ENCODE measurements around the gene RPS6KA3. TPM values are rescaled to one million over a fixed set of nuclear protein-coding genes. Genes with fewer than 3 reads are reported as not detected.
"Not testable (repeated sequence)": the region's sequence is repeated elsewhere in the genome, so short reads cannot be mapped to it uniquely, and the experiment has no call there.

RPS6KA3 gene
- total RNA-seq, 1 experiment from 2014 or later = 35.0 TPM

GRCh38 chrX:20173856-20174255, 92.9 kb downstream of the RPS6KA3 start:
- no peak for DNase-seq
- Histone ChIP-seq H3K9ac (ENCODE audit: low read length) (no peak overlapping the region), H3K4me2 (ENCODE audit: low read depth, low read length, poor library complexity, severe bottlenecking) (no peak overlapping the region), H2AFZ (ENCODE audit: low read length) (no peak overlapping the region), H4K20me1 (ENCODE audit: insufficient read depth, low read depth, low read length) (no peaks in the 10 kb centered on the region), H3K4me3 (ENCODE audit: low read length) (no peak overlapping the region), H3K36me3 (ENCODE audit: insufficient read depth, low read length) (peaks cover 7% of the 10 kb centered on the region; the same call in 1 of the 2 replicates), H3K27me3 (ENCODE audit: low read length) (no peaks in the 10 kb centered on the region), H3K79me2 (ENCODE audit: low read length) (no peaks in the 10 kb centered on the region), H3K4me1 (ENCODE audit: low read length) (no peaks in the 10 kb centered on the region), H3K9me3 (ENCODE audit: low read length) (no peaks in the 10 kb centered on the region), H3K9me2 (replicated peaks; ENCODE audit: insufficient read depth, low read length) (no peaks in the 10 kb centered on the region), H3K27ac (ENCODE audit: low read length) (no peak overlapping the region)

GRCh38 chrX:20173313-20173712, 93.4 kb downstream of the RPS6KA3 start:
- no peaks in the 10 kb centered on the region for H3K9me2 ChIP-seq (replicated peaks; ENCODE audit: insufficient read depth, low read length)
- H3K4me1 ChIP-seq (ENCODE audit: low read length) = no peaks in the 10 kb centered on the region
- H2AFZ ChIP-seq (ENCODE audit: low read length) = no peak overlapping the region
- no peaks in the 10 kb centered on the region for H4K20me1 ChIP-seq (ENCODE audit: insufficient read depth, low read depth, low read length)
- H3K36me3 ChIP-seq (ENCODE audit: insufficient read depth, low read length) = peaks cover 7% of the 10 kb centered on the region; the same call in 1 of the 2 replicates
- no peaks in the 10 kb centered on the region for H3K27me3 ChIP-seq (ENCODE audit: low read length)
- no peaks in the 10 kb centered on the region for H3K9me3 ChIP-seq (ENCODE audit: low read length)
- H3K4me2 ChIP-seq (ENCODE audit: low read depth, low read length, poor library complexity, severe bottlenecking) = no peak overlapping the region
- no peak overlapping the region for H3K4me3 ChIP-seq (ENCODE audit: low read length)
- no peak for DNase-seq
- no peak overlapping the region for H3K9ac ChIP-seq (ENCODE audit: low read length)
- no peaks in the 10 kb centered on the region for H3K79me2 ChIP-seq (ENCODE audit: low read length)
- H3K27ac ChIP-seq (ENCODE audit: low read length) = no peak overlapping the region

GRCh38 chrX:20171887-20172286, 94.8 kb downstream of the RPS6KA3 start:
- no peak overlapping the region for H3K9ac ChIP-seq (ENCODE audit: low read length)
- no peaks in the 10 kb centered on the region for H3K9me2 ChIP-seq (replicated peaks; ENCODE audit: insufficient read depth, low read length)
- DNase-seq = no peak
- no peaks in the 10 kb centered on the region for H3K9me3 ChIP-seq (ENCODE audit: low read length)
- no peaks in the 10 kb centered on the region for H3K79me2 ChIP-seq (ENCODE audit: low read length)
- H4K20me1 ChIP-seq (ENCODE audit: insufficient read depth, low read depth, low read length) = no peaks in the 10 kb centered on the region
- H2AFZ ChIP-seq (ENCODE audit: low read length) = no peak overlapping the region
- no peaks in the 10 kb centered on the region for H3K27me3 ChIP-seq (ENCODE audit: low read length)
- no peak overlapping the region for H3K4me3 ChIP-seq (ENCODE audit: low read length)
- H3K36me3 ChIP-seq (ENCODE audit: insufficient read depth, low read length) = no peaks in the 10 kb centered on the region; the same call in 1 of the 2 replicates
- H3K27ac ChIP-seq (ENCODE audit: low read length) = no peak overlapping the region
- no peak overlapping the region for H3K4me2 ChIP-seq (ENCODE audit: low read depth, low read length, poor library complexity, severe bottlenecking)
- no peaks in the 10 kb centered on the region for H3K4me1 ChIP-seq (ENCODE audit: low read length)

- not testable (repeated sequence) for H3K9me2 ChIP-seq (replicated peaks; ENCODE audit: insufficient read depth, low read length); H3K4me2 ChIP-seq (ENCODE audit: low read depth, low read length, poor library complexity, severe bottlenecking); H3K27ac ChIP-seq (ENCODE audit: low read length); H3K79me2 ChIP-seq (ENCODE audit: low read length); H2AFZ ChIP-seq (ENCODE audit: low read length); H3K9me3 ChIP-seq (ENCODE audit: low read length); H3K27me3 ChIP-seq (ENCODE audit: low read length); H3K4me1 ChIP-seq (ENCODE audit: low read length); H4K20me1 ChIP-seq (ENCODE audit: insufficient read depth, low read depth, low read length); H3K4me3 ChIP-seq (ENCODE audit: low read length); H3K9ac ChIP-seq (ENCODE audit: low read length); DNase-seq; H3K36me3 ChIP-seq (ENCODE audit: insufficient read depth, low read length)
Measured at GRCh38 chrX:20162516-20162915, 104.2 kb downstream of the RPS6KA3 start.

- Histone ChIP-seq H3K4me3 (ENCODE audit: low read length) (no peak overlapping the region), H3K9ac (ENCODE audit: low read length) (no peak overlapping the region), H3K9me3 (ENCODE audit: low read length) (no peaks in the 10 kb centered on the region), H3K36me3 (ENCODE audit: insufficient read depth, low read length) (peaks cover 12% of the 10 kb centered on the region; the same call in 1 of the 2 replicates), H3K79me2 (ENCODE audit: low read length) (no peaks in the 10 kb centered on the region), H3K27me3 (ENCODE audit: low read length) (no peaks in the 10 kb centered on the region), H3K4me1 (ENCODE audit: low read length) (no peaks in the 10 kb centered on the region), H4K20me1 (ENCODE audit: insufficient read depth, low read depth, low read length) (no peaks in the 10 kb centered on the region), H3K9me2 (replicated peaks; ENCODE audit: insufficient read depth, low read length) (no peaks in the 10 kb centered on the region), H3K27ac (ENCODE audit: low read length) (no peak overlapping the region), H3K4me2 (ENCODE audit: low read depth, low read length, poor library complexity, severe bottlenecking) (no peak overlapping the region), H2AFZ (ENCODE audit: low read length) (no peak overlapping the region)
- no peak for DNase-seq
Measured at GRCh38 chrX:20159797-20160385, 106.8 kb downstream of the RPS6KA3 start.

- Histone ChIP-seq H3K4me2 (ENCODE audit: low read depth, low read length, poor library complexity, severe bottlenecking) (no peak overlapping the region), H3K27ac (ENCODE audit: low read length) (no peak overlapping the region), H3K9ac (ENCODE audit: low read length) (no peak overlapping the region), H3K79me2 (ENCODE audit: low read length) (no peaks in the 10 kb centered on the region), H3K9me2 (replicated peaks; ENCODE audit: insufficient read depth, low read length) (no peaks in the 10 kb centered on the region), H3K4me1 (ENCODE audit: low read length) (peaks cover 15% of the 10 kb centered on the region), H3K9me3 (ENCODE audit: low read length) (no peaks in the 10 kb centered on the region), H4K20me1 (ENCODE audit: insufficient read depth, low read depth, low read length) (no peaks in the 10 kb centered on the region), H3K4me3 (ENCODE audit: low read length) (no peak overlapping the region), H3K27me3 (ENCODE audit: low read length) (no peaks in the 10 kb centered on the region), H3K36me3 (ENCODE audit: insufficient read depth, low read length) (peaks cover 18% of the 10 kb centered on the region; the same call in 1 of the 2 replicates), H2AFZ (ENCODE audit: low read length) (no peak overlapping the region)
- no peak for DNase-seq
Measured at GRCh38 chrX:20151689-20152088, 115.0 kb downstream of the RPS6KA3 start.

- H3K9me2 ChIP-seq (replicated peaks; ENCODE audit: insufficient read depth, low read length) = no peaks in the 10 kb centered on the region
- H2AFZ ChIP-seq (ENCODE audit: low read length) = no peak overlapping the region
- peaks cover 15% of the 10 kb centered on the region for H3K4me1 ChIP-seq (ENCODE audit: low read length)
- H3K36me3 ChIP-seq (ENCODE audit: insufficient read depth, low read length) = peaks cover 4% of the 10 kb centered on the region; the same call in 1 of the 2 replicates
- H3K4me2 ChIP-seq (ENCODE audit: low read depth, low read length, poor library complexity, severe bottlenecking) = no peak overlapping the region
- no peak overlapping the region for H3K4me3 ChIP-seq (ENCODE audit: low read length)
- DNase-seq = no peak
- H3K9ac ChIP-seq (ENCODE audit: low read length) = no peak overlapping the region
- no peak overlapping the region for H3K27ac ChIP-seq (ENCODE audit: low read length)
- H4K20me1 ChIP-seq (ENCODE audit: insufficient read depth, low read depth, low read length) = no peaks in the 10 kb centered on the region
- H3K79me2 ChIP-seq (ENCODE audit: low read length) = no peaks in the 10 kb centered on the region
- H3K27me3 ChIP-seq (ENCODE audit: low read length) = no peaks in the 10 kb centered on the region
- H3K9me3 ChIP-seq (ENCODE audit: low read length) = no peaks in the 10 kb centered on the region
Measured at GRCh38 chrX:20149326-20149725, 117.4 kb downstream of the RPS6KA3 start.

- Histone ChIP-seq H3K4me2 (ENCODE audit: low read depth, low read length, poor library complexity, severe bottlenecking) (peak overlapping the region; percentile 12), H3K4me3 (ENCODE audit: low read length) (no peak overlapping the region), H3K27ac (ENCODE audit: low read length) (0 out of 2 replicates have a peak overlapping the region, but pooled peaks have one; percentile 29), H3K9me3 (ENCODE audit: low read length) (no peaks in the 10 kb centered on the region), H4K20me1 (ENCODE audit: insufficient read depth, low read depth, low read length) (no peaks in the 10 kb centered on the region), H3K27me3 (ENCODE audit: low read length) (no peaks in the 10 kb centered on the region), H2AFZ (ENCODE audit: low read length) (no peak overlapping the region), H3K4me1 (ENCODE audit: low read length) (peaks cover 20% of the 10 kb centered on the region), H3K79me2 (ENCODE audit: low read length) (no peaks in the 10 kb centered on the region), H3K36me3 (ENCODE audit: insufficient read depth, low read length) (no peaks in the 10 kb centered on the region), H3K9me2 (replicated peaks; ENCODE audit: insufficient read depth, low read length) (no peaks in the 10 kb centered on the region), H3K9ac (ENCODE audit: low read length) (no peak overlapping the region)
- DNase-seq = no peak
Measured at GRCh38 chrX:20147561-20147960, 119.1 kb downstream of the RPS6KA3 start.
